NCI-H748 treated with DMSO at 0.1 percent for 48 hours (cell line): ENCODE measurements around the gene SETBP1.
"Not testable (repeated sequence)": the region's sequence is repeated elsewhere in the genome, so short reads cannot be mapped to it uniquely, and the experiment has no call there.

ENCODE experiments used
- DNase-seq: peaks from one replicate; lab custom pipeline; 2025; lab: John Stamatoyannopoulos, UW

The SETBP1 gene

DNA sequence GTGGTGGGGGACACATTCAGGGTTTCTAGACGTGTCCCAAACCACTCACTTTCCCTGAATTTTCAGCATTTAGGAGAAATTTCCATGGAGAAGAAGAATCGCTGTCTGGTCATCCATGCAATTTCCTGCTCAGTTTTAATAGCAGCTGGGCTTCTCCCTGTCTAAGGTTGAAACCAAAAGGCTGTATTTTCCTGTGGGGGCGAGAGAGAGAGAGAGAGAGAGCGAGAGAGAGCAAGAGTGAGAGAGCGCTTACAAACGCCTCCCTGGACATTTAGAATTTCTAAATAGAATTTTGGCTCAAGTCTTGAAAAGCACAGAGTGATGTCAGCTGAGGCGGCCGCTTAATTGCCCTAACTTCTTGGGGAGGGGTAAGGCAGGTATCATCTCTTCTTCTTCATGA, 110.8 kb downstream of the SETBP1 start:
- no peak for DNase-seq

DNA sequence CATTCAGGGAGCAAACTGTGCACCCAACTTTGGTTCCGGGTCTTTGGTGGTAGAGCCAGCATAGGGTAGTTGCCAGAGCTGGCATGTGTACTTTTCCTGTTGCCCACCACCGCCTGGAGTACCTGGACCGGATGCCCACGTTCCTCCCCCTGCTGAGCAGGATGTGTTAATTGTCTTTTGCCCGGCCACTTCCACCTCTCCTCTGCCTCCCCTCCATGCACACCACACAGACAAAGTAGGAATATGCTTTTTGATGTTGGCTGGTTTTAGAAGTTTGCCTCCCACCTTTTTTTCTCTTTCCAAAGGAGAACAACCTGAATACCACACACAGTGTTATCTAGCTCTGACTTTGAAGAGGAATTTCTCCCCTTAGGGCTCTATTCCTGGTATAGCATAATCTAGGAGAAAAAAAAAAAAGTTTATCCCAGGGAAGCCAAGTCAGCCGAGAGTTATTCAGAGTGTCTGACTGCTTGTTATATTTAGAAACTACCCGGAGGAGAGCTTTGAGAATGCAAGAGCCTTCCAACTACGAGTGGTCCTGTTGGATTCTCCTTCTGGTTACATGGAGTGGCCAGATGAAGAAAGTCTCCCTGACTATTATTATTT, 111.9 kb downstream of the SETBP1 start:
- no peak for DNase-seq

DNA sequence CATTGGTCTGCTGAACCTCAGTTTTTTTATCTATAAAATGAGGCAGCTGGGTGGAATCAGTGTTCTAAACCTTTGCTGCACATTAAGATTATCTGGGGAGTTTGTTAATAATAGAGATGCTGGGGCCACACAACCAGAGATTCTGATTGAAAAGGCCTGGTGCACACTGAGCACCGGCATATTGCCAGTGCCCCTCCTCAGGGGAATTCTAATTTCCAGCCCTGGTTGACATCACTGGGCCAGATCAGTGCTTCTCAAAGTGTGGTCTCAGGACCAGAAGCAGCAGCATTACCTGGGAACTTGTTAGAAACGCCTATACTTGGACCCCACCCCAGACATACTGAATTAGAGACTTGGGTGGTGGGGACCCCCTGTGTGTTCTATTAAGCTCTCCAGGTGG, 112.5 kb downstream of the SETBP1 start:
- DNase-seq: no peak

DNA sequence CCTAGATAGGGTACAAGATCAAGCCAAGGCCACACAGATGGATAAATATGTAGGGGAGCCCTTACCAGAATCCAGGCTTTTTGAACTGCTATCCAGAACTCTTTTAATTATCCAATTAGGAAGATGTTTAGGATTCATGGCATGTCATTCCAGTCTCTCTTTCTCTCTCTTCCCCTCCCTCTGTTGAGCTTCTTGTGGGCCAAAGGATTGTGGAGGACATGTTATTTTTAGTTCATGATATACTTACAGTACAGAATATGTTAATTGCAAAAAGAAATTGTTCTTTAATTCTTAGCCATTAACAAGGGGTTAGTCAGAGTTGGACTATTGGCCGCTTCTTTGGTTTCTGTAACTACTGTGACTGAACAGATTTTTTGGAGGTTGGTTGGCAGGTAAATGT, 113.0 kb downstream of the SETBP1 start:
- no peak for DNase-seq

DNA sequence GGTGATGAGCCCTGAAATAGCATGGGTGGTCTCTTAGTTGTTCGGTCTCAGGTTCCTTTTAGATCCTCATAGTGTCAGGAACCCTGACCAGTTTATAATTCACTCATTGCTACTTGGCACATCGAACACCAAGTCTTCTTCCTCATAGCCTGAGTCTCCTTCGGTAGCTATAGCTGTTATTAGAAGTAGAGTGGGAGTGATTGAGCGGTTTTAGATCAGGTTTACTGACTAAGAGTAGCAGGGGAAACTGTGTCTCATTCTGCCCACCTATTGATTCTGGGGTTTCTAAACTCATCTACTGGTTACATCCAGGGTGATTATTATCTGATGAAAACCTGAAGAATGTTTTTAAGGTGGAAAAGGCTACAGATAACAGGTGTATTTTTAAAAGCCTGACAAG, 114.6 kb downstream of the SETBP1 start:
- DNase-seq: no peak

DNA sequence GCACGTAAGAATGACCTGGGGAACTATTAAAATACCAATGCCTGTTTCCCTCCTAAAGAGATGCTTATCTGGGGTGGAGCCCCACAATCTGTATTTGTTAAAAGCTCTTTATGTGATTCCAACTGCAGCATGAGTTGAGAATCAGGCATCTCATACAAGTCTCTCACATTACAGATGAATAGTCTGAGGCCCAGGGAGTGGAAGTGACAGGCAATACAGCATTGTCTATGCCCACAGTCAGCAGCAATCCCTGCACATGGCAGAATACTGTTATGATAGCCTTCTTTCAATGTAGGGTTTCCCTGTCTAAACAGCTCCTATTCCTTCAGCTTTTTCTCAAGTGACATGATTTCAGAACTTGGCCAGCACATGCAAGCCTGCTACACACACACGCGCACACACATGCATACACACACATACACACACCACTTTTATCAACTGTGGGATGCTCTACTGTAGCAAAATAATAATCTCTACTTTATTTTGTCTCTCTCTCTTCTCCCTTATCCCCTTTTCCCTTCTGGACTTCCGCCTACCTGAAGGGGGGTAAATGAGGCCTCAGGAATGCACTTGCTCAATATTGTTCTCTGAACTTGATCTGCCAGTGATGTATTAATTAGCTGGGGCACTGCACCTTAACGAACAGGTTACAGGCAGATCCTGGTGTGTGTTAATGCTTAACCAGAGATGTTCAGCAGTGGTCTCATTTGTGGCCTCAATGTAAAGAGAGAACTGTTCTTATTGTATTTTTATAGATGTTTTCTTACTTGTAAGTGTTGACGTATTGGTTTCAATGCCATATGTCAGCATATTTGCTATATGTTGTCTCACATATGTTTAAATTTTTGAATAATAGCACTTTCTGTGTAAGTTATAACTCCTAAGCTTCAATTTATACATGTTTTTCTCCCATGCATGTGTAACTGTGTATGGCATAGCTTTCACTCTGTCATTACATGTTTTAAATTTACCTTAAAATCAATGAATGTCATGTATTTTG, 116.0 kb downstream of the SETBP1 start:
- DNase-seq: no peak

DNA sequence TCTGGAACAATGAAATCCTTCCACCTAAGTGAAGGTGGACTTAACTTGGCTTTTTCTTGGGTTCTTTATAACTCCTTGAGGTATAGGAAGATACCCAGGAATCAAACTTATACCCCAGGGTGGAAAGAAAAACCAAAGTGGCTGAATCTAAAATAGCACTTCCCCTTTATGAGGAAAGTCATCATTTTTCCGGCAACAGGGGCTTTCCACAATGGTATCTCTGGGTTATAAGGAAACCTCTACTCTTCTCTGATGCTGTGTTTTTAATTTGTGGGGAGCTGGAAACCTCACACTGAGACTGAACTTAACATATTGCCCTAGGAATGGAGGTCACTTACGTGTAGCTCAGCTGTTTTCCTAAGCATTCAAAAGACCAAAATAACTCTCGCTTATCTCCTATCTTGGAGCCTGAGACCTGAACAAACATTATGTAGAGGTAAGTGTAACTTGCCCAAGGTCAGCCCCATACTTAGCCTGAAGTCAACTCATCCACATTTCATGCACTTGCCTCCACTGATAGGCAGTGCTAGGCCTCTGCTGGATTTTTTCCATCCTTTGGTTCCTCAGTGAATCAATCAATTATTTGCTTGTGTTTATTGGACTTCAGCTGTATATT, 117.9 kb downstream of the SETBP1 start:
- DNase-seq: no peak

DNA sequence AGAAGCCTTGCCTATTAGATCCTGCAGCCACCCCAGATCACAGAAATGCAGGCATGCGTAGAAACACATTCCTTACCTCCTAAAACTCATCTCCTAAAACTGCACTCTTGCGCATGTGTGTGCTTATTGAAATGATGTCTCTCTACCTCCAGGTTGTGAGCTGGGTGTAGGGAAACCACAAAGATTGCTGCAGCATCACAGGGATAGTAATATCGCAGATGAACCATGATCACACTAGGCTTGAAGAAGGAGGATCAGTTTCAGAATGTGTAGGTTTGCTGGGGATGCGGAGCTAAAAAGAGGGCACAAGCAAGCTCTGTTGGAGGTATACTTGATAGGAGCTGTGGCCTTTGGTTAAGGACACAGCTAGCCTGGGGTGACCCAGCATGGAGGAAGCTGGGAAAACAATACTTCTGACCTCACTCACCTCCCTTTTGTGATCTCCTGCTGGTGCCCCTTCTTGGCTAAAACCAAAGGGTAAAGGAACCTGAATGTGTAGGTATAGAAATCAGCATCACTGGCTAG, 118.8 kb downstream of the SETBP1 start:
- no peak for DNase-seq

DNA sequence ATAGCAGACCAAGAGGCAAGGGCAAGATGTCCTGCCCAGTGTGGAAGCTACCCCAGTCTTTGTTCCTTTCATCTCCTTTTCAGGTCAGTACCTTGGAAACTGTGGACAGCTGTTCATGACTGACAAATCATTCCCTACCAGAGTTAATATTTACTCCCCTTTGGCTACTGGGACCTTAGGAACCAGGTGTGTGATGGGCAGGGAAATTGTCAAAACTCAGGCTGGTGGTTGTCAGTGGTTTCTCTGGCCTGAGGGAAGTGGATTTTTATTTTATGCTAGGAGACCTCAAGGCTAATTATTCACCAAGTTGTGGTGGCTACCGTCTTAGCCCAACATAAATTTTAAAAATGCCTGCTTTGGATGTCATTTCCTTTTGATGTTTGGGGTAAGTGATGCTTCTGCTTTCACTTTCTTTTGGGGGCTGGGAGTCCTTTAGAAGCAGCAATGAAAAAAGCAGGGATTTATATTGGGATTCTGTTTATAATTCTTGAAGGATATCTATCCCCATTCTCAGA, 119.3 kb downstream of the SETBP1 start:
- no peak for DNase-seq

DNA sequence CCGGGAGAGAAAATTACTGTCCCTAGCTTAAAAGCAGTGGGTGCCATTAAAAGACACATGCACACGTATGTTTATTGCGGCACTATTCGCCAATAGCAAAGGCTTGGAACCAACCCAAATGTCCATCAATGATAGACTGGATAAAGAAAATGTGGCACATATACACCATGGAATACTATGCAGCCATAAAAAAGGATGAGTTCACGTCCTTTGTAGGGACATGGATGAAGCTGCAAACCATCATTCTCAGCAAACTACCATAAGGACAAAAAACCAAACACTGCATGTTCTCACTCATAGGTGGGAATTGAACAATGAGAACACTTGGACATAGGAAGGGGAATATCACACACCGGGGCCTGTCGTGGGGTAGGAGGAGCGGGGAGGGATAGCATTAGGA, 120.1 kb downstream of the SETBP1 start:
- DNase-seq: not testable (repeated sequence)

DNA sequence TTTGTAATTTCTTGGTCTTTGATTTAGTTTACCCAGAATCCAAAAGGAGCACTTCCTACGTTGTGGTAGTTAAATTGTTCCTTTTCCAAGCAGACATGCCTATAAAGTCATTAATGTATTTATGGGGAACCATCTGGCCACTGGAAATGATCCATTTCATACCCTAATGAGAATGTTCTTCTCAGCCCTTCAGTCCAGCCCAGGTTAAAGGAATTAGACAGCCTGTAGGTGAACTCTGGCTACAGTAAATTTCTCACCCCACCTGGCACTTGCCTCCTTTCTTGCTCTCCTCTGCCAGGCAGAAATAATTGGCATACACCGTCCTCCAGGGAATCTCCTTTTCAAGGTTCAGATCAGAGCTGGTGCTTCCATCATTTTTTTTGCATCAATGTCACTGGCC, 121.1 kb downstream of the SETBP1 start:
- DNase-seq: no peak

DNA sequence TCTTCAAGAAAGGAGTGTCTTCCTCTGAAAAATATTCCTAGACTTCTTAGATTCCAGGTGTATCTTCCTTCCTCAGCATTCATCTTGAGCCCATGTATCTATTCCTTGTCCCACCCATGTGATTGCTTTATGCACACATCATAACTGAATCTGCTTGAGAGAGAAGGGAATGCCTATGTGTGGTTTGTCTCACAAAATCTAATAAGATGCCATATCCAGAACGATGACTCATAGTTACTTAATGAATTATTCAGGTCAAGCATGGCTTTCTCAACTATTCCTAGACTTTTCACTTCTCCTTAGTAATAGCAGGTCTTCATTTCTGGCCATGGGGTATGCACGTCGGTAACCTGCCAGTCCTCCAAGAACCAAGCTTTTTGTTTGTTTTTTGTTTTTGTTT, 121.8 kb downstream of the SETBP1 start:
- DNase-seq: no peak

DNA sequence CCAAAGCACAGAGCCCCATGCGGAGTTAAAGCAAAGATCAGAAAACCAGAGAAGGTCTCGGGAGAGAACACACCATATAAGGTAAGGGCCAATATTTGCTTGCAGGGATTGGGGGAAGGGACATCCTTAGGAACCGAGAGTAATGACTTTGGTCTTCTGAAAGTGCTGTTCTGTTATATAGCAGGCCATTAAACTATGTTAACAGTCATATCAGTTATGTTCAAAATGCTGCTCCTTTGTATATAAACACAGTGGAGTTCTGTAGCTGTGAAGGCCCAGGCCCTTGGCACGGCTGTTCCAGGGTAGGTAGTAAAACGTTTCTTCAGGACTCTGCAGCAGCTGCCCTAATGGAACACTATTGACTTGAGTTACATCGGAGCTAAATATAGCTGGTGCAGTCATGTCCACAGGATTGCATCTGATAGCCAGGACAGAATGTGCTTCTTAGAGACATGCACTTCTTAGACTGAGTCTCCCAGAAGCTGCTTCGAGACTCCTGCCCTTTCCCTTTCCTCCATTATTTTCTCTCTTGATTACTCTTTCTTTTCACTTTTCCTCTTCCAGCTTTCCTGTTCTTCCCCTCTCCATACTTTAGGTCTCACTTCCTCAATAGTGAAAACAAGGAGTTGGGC, 122.4 kb downstream of the SETBP1 start:
- DNase-seq: no peak

DNA sequence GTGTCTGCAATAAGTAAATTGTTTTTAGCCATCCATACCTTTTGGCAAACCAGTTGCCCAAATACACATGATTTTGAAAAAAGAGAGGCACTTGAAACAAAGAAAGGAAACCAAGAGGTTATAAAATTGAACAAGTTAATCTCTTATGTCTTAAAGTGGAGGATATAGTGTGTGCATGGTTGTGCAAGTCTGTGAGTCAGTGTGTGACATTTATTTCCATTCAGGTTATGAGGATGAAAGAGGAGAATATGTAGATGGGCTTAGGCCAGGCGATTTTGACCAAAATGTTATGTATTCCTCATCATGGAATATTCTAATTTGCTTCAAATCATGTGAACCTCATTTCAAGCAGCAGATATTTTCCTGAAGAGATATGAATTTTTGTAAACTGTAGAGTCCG, 123.3 kb downstream of the SETBP1 start:
- DNase-seq: no peak

DNA sequence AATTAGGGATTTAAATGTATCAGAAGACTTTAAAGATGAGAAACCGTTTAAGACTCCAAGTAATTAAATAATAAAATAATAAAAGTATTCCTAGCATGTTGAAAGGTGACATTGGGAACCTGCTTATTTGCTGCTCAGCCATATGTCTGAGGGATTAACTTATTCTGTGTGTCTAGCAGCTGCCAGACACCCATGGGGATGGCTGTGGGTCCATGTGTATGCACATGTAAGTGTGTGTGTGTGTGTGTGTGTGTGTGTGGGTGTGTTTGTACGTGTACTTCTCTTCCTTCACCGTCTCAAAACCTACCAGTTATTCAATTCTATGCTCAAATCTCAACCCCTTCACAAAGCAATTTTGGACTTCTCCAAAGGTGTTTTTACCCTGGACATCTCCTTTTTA, 124.5 kb downstream of the SETBP1 start:
- no peak for DNase-seq

DNA sequence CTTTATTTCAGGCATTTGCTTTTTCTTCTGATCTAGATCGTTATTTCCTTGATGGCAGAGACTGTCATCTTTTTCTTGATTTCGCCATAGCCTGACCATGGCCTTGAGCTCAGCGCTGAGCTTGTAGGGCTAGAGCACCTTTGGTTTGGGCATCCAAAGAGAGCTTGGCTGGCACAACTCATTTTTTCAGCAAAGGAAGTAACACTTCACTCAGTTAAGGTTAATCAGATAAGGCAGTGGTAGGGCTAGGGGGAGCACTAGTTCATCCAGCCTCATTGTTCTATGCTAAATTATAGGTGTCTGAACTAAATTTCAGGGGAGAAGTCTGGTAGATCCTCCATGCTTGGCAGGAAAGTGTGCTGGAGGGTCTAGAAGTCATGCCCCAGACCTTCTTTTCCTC, 125.0 kb downstream of the SETBP1 start:
- DNase-seq: no peak

DNA sequence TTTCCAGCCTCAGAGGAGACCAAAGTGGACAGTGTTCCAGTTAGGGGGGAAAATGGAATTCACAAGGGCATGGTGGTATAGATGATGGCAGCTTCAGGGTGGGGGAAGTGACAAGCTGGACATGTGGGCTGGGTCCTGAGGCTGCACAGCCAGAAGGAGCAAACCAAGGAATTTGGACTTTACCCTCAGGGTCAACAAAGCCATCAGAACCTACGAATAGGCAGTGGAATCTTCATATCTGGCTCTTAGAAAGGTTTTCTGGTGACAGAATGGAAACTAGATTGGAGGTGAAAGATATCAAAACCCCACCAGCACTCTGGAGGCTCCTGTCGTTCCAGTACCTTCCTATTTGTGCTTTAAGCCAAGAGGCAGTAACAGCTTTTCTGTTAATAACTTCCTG, 127.1 kb downstream of the SETBP1 start:
- DNase-seq: no peak

DNA sequence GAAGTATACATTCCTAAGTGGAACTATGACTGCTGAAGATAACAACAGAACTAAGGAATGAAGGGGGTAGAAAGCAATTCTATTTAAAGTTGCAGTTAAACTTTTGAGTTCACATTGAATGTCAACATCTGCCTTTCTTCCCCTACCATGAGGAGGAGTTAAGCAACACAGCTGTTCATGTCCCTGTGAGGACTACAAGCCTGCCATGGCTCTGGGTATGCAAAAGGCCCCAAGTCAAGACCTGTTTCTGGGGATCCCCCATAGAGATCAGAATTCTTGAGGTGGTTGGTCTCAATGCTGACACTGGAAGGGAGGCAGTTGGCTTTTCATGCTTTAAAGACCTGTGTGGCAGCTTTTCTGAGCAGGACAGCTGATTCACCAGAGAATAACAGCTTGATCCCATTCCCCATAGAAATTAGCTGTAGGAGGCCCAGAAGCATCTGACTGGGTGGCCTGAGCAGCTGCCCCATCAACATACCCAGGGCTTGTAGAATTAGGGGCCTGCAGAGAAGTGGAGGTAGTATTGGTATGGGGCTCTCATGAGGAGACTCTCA, 131.0 kb downstream of the SETBP1 start:
- no peak for DNase-seq

DNA sequence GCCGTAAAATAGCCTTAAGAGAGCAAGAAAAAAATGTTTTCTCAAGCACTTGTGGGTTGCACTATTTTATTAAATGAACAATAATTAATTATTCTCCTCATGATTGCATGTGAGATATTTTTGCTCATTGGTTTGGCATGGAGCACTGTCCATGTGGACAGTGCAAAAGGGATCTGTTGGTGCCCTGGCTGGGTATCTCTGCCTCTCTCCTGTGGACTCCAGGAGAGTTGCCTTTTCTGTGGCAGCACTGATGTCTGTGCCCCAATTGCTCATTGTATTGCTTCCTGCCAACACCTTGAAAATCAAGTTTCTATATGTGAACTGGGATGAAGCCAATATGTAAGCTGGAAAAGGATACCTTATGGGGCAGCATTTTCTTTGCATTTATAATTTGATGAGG, 131.7 kb downstream of the SETBP1 start:
- no peak for DNase-seq

DNA sequence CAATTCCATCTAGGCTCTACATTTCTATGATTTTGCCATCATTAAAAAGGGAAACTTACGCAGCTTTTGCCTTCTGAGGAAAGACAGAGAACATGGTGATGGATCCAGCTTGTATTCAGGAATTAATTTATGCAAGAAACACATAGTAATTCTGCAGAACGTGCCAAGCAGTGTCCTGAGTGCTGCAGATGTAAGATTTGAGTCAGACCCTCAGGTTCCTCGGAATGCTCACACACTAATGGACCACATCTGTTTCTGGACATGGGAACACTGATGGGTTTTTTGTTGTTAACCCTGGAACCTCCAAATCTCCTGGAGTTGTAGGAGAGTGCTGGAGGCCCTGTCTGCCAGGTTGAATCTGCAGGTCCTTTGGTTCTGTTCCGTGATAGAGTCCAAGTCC, 132.9 kb downstream of the SETBP1 start:
- no peak for DNase-seq

DNA sequence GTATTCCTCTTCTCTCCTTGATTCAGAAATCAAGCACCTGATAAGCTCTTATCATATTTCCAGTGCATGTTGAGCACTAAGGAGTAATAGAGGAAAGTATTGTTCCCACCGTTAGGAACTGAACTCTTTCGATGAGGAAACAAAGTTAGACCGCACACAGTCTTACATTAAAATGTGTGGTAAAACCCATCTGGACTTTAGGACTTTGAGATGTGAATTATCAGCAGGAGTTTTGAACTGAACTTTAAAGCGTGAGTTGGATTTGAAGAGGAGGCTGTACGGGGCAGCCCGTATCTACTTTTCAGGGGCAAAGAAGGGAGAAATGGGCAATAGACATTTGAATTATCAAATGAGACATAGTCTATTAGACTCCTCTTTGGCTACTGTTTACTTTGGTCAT, 134.4 kb downstream of the SETBP1 start:
- DNase-seq: no peak

DNA sequence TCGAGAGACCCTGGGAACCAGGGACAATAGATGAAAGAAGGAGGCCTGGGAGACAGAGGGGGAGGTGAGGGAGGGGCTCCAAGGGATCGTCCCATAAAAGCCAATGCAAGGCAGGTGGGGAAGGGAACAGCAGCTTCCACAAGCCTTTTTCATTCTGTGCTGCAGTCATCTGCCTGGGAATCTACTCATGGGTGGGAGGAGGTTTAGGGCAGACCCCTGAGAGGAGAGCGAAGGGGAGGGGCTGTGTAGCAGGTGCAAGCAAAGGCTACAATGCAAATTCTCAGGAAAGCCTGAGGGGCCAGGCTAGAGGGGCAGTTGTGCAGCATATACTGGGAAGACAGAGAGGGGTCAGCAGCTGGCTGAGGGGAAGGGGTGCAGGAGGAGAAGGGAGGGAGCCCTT, 135.4 kb downstream of the SETBP1 start:
- no peak for DNase-seq
